PC-9 (cell line): Measurements from ENCODE around the gene GIGYF2.

Experiments used
- CTCF ChIP-seq: fragments of 200-600 bp; sonication (generic); conservative IDR thresholded peaks from 2 replicates; pipeline ENCODE4 v1.6.1; 2017; ENCODE audit warnings: mixed run types, antibody characterized with exemption, mild to moderate bottlenecking, moderate library complexity
- EZH2 ChIP-seq: fragments of 200-600 bp; sonication (generic); IDR thresholded peaks from 2 replicates; pipeline ENCODE4 v1.8.0; 2017; ENCODE audit warnings: antibody characterized with exemption, low read depth

GRCh38 chr2:232800166-232800565 is 103.0 kb downstream of the GIGYF2 start:
- no peak for TF ChIP-seq CTCF
- TF ChIP-seq EZH2: no peak
